ENCODE measurements around the gene NDRG3.

The NDRG3 gene

GRCh38 chr20:36604952-36605398, 140.9 kb downstream of the NDRG3 start:
- 26% methylated on average over 7 of the region's 15 CpGs for WGBS (ENCODE audit: insufficient coverage)

More at GRCh38 chr20:36604952-36605398, 140.9 kb downstream of the NDRG3 start:
- peak; percentile 69 to 85 (median 77) for DNase-seq
- CTCF ChIA-PET, result interaction anchor here (0.6 to 3.5 kb wide), 23 partner anchors 9 to 1320 kb away, joined by 3 to 33 read pairs (median 4); partner anchors contain the start of genes EIF6, NDRG3 and TGIF2
- POLR2A ChIA-PET, result interaction anchor here (0.6 to 2.6 kb wide), 10 partner anchors 10 to 141 kb away, joined by 3 to 13 read pairs (median 4); partner anchors contain the start of genes NDRG3, SLA2 and TGIF2
- Histone ChIP-seq H3K4me1 (ENCODE audit: control extremely low read depth in 1 of 4, control insufficient read depth in 4 of 4, insufficient read depth in 4 of 4, low read length in 3 of 4) (peaks cover 8 to 44% (median 31%) of the 10 kb centered on the region in 4 experiments), H3K4me3 (ENCODE audit: control insufficient read depth in 1 of 7, extremely low read depth in 1 of 7, insufficient read depth in 4 of 7, low read depth in 2 of 7, low read length in 6 of 7) (peak overlapping the region in 5 of 7 experiments; percentile 27 to 98 (median 96)), H3K9me3 (ENCODE audit: control extremely low read depth in 1 of 5, control insufficient read depth in 4 of 5, insufficient read depth in 2 of 5, low read depth in 1 of 5, low read length in 4 of 5) (no peaks in the 10 kb centered on the region), H3K27me3 (replicated peaks in 2 of 5; ENCODE audit: control insufficient read depth in 4 of 5, insufficient read depth in 5 of 5, low read length in 4 of 5) (no peaks in the 10 kb centered on the region), H3K27ac (ENCODE audit: insufficient read depth in 1 of 2, low read depth in 1 of 2, low read length in 2 of 2, poor library complexity in 1 of 2, severe bottlenecking in 2 of 2) (peak overlapping the region; percentile 81 to 92), H3K36me3 (ENCODE audit: control insufficient read depth in 4 of 4, insufficient read depth in 4 of 4, low read length in 3 of 4) (peaks cover 2 to 22% (median 14%) of the 10 kb centered on the region in 4 experiments)
